HG03571 (cell line): ENCODE data around the gene RBMS3.
A peak's percentile ranks its signal among the peaks of the same experiment; 100 is the strongest.

ENCODE experiments used
- ATAC-seq: cut with Tn5 transposase; IDR thresholded peaks from one replicate; pipeline ENCODE4 v1.9.1; 2021; ENCODE audit not compliant: unreplicated experiment

The RBMS3 gene

GRCh38 chr3:29275309-29275708 is 5.6 kb upstream of the RBMS3 start:
- ATAC-seq: no peak

- ATAC-seq: no peak
Measured at GRCh38 chr3:29277249-29277648, 3.6 kb upstream of the RBMS3 start.

GRCh38 chr3:29279286-29279685 is 1.6 kb upstream of the RBMS3 start:
- ATAC-seq: no peak

GRCh38 chr3:29279806-29280205 is 1.1 kb upstream of the RBMS3 start:
- no peak for ATAC-seq

- ATAC-seq: no peak
Measured at GRCh38 chr3:29281094-29281343, 148 bp downstream of the RBMS3 start.

GRCh38 chr3:29281344-29282241 is 722 bp downstream of the RBMS3 start:
- peak; percentile 50 for ATAC-seq

GRCh38 chr3:29282427-29283230 is 1.8 kb downstream of the RBMS3 start:
- ATAC-seq: no peak

- no peak for ATAC-seq
Measured at GRCh38 chr3:29283231-29284119, 2.6 kb downstream of the RBMS3 start.

- no peak for ATAC-seq
Measured at GRCh38 chr3:29284497-29284896, 3.6 kb downstream of the RBMS3 start.

- no peak for ATAC-seq
Measured at GRCh38 chr3:29285471-29286071, 4.7 kb downstream of the RBMS3 start.

GRCh38 chr3:29286478-29287240 is 5.8 kb downstream of the RBMS3 start:
- no peak for ATAC-seq

GRCh38 chr3:29290596-29290995 is 9.7 kb downstream of the RBMS3 start:
- ATAC-seq: no peak

- ATAC-seq: no peak
Measured at GRCh38 chr3:29291260-29291981, 10.6 kb downstream of the RBMS3 start.

- no peak for ATAC-seq
Measured at GRCh38 chr3:29291982-29292363, 11.1 kb downstream of the RBMS3 start.

GRCh38 chr3:29293421-29293820 is 12.6 kb downstream of the RBMS3 start:
- no peak for ATAC-seq

GRCh38 chr3:29297998-29298397 is 17.1 kb downstream of the RBMS3 start:
- no peak for ATAC-seq

- ATAC-seq: no peak
Measured at GRCh38 chr3:29301332-29302019, 20.6 kb downstream of the RBMS3 start.

GRCh38 chr3:29302619-29303018 is 21.7 kb downstream of the RBMS3 start:
- no peak for ATAC-seq

- ATAC-seq: no peak
Measured at GRCh38 chr3:29307295-29307694, 26.4 kb downstream of the RBMS3 start.
